HG03342 (cell line): Measurements from ENCODE around the gene TXNRD1.
"Not testable (repeated sequence)": the region's sequence is repeated elsewhere in the genome, so short reads cannot be mapped to it uniquely, and the experiment has no call there.

Experiments used
- ATAC-seq: cut with Tn5 transposase; IDR thresholded peaks from one replicate; pipeline ENCODE4 v1.9.1; 2021; ENCODE audit warnings: mild to moderate bottlenecking, moderate library complexity; ENCODE audit not compliant: unreplicated experiment

TXNRD1 gene

GRCh38 chr12:104319918-104320626 lies 104.5 kb downstream of the TXNRD1 start:
- no peak for ATAC-seq

- ATAC-seq, result no peak
Measured at GRCh38 chr12:104320627-104321024, 105.0 kb downstream of the TXNRD1 start.

GRCh38 chr12:104321949-104322348 lies 106.4 kb downstream of the TXNRD1 start:
- no peak for ATAC-seq

- not testable (repeated sequence) for ATAC-seq
Measured at GRCh38 chr12:104322533-104322932, 107.0 kb downstream of the TXNRD1 start.

GRCh38 chr12:104323899-104324298 lies 108.3 kb downstream of the TXNRD1 start:
- ATAC-seq, result no peak

GRCh38 chr12:104328278-104328677 lies 112.7 kb downstream of the TXNRD1 start:
- not testable (repeated sequence) for ATAC-seq

GRCh38 chr12:104328790-104329189 lies 113.2 kb downstream of the TXNRD1 start:
- ATAC-seq, result no peak

DNA sequence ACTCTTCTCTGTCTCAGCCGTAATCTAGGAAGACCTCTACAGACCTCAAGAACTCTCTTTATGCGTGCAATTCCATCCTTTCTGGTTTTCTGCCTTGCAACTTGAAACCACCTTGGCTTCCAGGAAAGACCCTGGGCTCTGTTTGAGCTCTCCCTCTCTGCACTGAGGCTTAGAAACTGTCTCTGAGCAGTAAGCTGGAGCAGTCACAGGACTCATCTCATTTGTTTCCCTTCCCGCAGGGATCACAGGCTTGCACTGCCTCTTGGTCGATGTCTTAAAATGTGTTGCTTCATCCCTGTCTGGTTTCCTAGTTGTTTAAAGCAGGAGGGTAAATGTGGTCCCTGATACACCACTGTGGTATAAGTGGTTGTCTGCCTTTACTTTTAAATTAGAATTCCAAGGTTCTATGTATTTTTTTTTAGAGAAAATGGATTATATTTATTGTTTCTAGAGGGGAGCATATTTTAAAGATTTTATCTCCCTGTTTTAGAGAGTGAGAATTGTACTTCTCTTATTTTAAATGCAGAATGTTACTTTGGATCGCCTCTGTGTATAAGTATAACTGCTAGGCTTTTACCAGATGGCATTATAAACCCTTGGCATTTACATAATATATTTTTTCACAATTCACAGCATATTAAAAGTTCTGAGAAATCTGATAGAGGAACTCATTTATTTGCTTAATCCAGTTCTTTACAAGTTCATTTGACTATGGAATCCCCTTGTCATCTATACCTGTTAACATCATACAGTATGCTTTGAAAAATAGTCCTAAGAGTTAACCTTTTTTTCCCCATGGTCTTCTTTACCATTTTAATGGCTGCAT lies 114.3 kb downstream of the TXNRD1 start:
- ATAC-seq, result no peak

- no peak for ATAC-seq
Measured at GRCh38 chr12:104331376-104331775, 115.8 kb downstream of the TXNRD1 start.

GRCh38 chr12:104332273-104332672 lies 116.7 kb downstream of the TXNRD1 start:
- ATAC-seq, result not testable (repeated sequence)

DNA sequence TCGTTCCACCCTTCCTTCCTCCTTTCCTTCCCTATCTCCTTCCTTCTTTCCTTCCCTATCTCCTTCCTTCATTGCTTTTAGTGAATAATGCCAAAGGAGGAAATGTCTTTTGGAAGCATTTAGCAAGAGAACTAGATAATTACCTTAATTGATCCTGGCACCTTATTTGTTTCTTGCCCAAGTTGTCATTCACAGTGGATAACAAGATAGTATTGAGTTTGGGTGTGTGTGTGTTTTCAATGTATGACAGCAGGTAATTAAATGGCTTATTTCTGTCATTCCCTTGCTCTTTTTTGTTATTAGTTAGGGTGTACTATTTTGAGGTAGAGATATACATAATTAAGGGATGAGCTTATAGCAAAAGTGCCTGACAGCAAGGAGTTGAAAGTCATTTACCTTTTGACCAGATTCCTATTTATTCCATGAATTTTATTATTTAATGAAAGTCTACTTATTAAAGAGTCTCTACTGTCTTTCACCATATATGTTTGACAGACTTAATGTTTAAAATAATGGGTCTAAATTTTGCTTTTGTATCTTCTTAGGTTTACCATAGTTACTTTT lies 118.2 kb downstream of the TXNRD1 start:
- ATAC-seq, result no peak

- no peak for ATAC-seq
Measured at GRCh38 chr12:104334581-104334980, 119.0 kb downstream of the TXNRD1 start.

DNA sequence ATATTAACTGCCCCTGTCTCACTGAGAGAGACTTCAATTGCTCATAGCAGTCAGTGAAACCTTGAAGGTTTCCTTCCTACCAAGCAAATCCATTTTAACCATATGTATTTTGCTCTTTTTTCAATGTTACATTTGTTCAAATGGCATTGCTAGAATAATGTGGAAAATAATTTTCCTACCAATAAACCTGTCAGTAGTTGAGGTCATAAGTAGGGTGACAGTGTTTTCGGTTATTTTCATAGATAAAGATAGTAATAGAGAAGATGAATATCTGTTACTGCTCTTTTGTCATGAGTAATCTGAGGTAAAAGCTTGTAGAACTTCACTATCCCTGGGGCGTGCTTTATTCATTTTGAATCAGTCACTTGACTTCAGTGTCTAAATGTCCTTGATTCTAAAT lies 120.5 kb downstream of the TXNRD1 start:
- no peak for ATAC-seq

- ATAC-seq, result no peak
Measured at GRCh38 chr12:104337030-104337558, 121.5 kb downstream of the TXNRD1 start.

- no peak for ATAC-seq
Measured at GRCh38 chr12:104339663-104340062, 124.1 kb downstream of the TXNRD1 start.

- ATAC-seq, result no peak
Measured at GRCh38 chr12:104340177-104340576, 124.6 kb downstream of the TXNRD1 start.

DNA sequence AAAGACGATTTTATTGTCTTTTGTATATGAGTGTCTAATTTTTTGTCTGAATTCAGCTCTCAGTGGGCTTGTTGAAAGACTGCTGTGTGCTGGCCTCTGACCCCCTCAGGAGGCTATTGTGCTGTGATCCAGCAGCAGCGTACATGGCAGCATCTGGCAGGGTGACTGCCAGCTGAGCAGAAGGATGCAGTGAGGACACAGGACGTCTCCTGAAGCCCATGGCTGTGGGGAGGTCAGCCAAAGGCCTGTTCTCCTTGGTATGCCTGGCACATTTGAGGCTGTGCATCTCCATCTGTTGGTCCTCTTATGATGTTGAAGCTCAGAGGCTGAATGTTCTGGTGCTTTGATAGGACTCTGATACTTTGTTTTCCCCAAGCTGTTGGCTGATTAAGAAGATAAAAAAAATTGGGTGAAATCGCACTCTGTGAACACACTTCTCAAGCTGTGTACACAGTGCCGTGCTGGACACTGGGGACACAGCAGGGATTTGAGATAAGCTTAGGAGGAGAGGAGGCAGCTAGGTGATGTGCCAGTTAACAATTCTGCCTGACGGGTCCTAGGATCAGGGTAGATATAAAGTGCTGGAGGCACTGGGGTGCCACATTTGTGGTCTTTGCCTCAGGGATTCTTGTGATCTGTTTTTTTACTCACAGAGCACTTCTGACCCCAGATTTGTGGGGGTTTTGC lies 125.5 kb downstream of the TXNRD1 start:
- ATAC-seq, result no peak

- no peak for ATAC-seq
Measured at GRCh38 chr12:104342147-104342546, 126.6 kb downstream of the TXNRD1 start.

- ATAC-seq, result no peak
Measured at GRCh38 chr12:104342635-104343249, 127.2 kb downstream of the TXNRD1 start.

GRCh38 chr12:104344682-104345081 lies 129.1 kb downstream of the TXNRD1 start:
- ATAC-seq, result no peak
